ENCODE measurements around the gene CCDC12. TPM values are rescaled to one million over a fixed set of nuclear protein-coding genes. Genes with fewer than 3 reads are reported as not detected.

The CCDC12 gene
- total and polyA plus RNA-seq, 7 donors = 33.1 to 80.9 (median 41.0) TPM

DNA sequence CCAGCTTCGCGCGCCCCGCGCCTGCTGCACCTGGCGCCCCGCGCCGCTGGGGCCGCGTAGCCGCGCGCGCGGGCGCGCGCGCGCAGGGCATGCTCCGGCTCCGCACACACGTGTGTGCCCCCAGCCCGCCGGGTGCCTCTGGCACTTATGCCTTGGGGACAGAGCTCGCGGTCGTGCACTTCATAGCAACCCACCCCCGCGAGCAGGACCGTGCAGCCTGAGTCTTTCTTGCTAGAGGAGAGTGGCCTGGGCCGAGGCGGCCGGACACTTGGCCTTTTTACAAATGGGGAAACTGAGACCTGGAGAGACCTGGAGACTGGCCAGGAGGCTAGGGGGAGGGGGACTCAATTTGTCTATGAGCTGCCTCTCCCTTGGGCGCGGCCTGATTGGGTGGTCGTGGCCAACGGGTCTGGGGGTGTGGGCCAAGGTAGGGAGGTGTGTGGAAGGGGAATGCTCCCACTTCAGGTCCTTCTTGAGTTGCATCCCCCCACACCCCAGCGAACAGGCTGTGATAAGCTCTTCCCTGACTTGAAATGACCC lies 3.5 kb upstream of the CCDC12 start:
- Histone ChIP-seq H3K27ac (peak overlapping the region; percentile 84 to 95 (median 92)), H3K4me1 (peaks cover 0 to 47% (median 42%) of the 10 kb centered on the region in 4 donors), H3K27me3 (no peaks in the 10 kb centered on the region), H3K4me3 (peak overlapping the region; percentile 59 to 78 (median 67)), H3K9me3 (no peaks in the 10 kb centered on the region), H3K36me3 (no peaks in the 10 kb centered on the region)
- WGBS, 2 donors = 1 to 3% methylated on average over 40 of the region's 40 CpGs
- DNase-seq = no peak
- TF ChIP-seq, protein P1, sequence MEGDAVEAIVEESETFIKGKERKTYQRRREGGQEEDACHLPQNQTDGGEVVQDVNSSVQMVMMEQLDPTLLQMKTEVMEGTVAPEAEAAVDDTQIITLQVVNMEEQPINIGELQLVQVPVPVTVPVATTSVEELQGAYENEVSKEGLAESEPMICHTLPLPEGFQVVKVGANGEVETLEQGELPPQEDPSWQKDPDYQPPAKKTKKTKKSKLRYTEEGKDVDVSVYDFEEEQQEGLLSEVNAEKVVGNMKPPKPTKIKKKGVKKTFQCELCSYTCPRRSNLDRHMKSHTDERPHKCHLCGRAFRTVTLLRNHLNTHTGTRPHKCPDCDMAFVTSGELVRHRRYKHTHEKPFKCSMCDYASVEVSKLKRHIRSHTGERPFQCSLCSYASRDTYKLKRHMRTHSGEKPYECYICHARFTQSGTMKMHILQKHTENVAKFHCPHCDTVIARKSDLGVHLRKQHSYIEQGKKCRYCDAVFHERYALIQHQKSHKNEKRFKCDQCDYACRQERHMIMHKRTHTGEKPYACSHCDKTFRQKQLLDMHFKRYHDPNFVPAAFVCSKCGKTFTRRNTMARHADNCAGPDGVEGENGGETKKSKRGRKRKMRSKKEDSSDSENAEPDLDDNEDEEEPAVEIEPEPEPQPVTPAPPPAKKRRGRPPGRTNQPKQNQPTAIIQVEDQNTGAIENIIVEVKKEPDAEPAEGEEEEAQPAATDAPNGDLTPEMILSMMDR (IDR thresholded peaks at IDR 0.05) = no peak
- no peak for TF ChIP-seq POLR2A (IDR thresholded peaks at IDR 0.05)
- TF ChIP-seq EP300 (IDR thresholded peaks at IDR 0.05) = no peak
- TF ChIP-seq POLR2AphosphoS5 (IDR thresholded peaks at IDR 0.05) = no peak
- intact Hi-C loops (cut with DNase I) = loop anchor here (2.0 to 5.0 kb wide), 2 partner anchors 29 to 182 kb away; partner anchors contain the start of gene SETD2

DNA sequence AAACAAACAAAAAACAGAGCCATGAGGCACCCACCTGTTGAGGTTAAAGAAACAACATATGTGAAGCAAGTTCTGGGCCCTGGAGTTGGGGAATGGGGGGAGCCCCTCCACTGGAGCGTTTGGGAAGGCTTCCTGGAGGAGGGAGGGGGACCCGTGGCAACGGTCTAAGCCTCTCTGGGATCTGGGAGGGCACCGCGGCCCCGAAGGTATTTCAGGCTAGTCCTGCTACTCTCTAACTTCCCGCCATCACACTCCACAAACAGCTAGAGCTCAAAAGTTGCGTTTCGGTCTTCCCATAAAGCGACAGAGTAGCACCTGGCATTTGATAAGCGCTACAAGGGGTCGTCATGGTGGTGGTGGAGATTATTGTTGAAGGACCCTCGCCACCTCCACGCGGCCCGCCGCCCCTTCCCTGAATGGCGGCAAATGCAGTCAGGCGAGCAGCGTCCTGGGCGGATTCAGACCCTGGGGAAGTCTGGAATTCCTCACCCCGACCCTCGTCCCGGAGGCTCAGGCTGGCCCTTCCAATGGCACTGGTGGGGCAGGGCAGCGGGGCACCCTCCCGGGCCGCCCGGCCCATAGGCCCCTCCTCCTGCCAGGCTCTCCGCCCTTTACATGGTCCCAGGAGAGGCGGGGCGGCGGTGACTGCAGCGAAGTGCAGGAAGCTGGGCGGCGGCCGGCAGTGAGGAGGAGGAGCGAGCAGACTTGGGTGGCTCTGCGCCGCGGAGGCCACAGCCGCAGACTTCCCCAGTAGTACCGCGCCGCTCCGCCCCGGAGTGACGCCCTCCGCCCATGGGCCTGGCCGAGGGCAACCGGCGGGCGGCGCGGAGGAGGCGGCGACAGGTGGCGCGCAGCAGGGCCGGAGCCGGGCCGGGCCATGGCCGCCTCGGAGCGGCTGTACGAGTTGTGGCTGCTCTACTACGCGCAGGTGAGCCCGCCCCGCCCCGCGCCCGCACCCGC lies 2.7 kb upstream of the CCDC12 start, which contains the start of gene NBEAL2:
NBEAL2 (plus strand) TSS at position 682 of the 960 bp plus-strand sequence; CDS start at position 878, 196 bp downstream.
- intact Hi-C loops (cut with DNase I) = loop anchor here (2.0 to 5.0 kb wide), 2 partner anchors 30 to 183 kb away; partner anchors contain the start of gene SETD2
- H3K9me3 ChIP-seq = no peaks in the 10 kb centered on the region
- peak; percentile 98 for DNase-seq
- H3K4me1 ChIP-seq = peaks cover 0 to 54% (median 50%) of the 10 kb centered on the region in 4 donors
- H3K36me3 ChIP-seq = no peaks in the 10 kb centered on the region
- peak within 1 kb of the TSS; percentile 59 to 78 (median 67) for H3K4me3 ChIP-seq
- peak within 1 kb of the TSS; percentile 84 to 95 (median 92) for H3K27ac ChIP-seq
- no peaks in the 10 kb centered on the region for H3K27me3 ChIP-seq
- TF ChIP-seq POLR2AphosphoS5 (IDR thresholded peaks at IDR 0.05) (peak; percentile 55 to 89 (median 86)), POLR2A (IDR thresholded peaks at IDR 0.05) (peak; percentile 41 to 84), EP300 (IDR thresholded peaks at IDR 0.05) (no peak)
- TF ChIP-seq, protein P1 (IDR thresholded peaks at IDR 0.05) = no peak
- 1% methylated on average over 73 of the region's 73 CpGs for WGBS, 2 donors

DNA sequence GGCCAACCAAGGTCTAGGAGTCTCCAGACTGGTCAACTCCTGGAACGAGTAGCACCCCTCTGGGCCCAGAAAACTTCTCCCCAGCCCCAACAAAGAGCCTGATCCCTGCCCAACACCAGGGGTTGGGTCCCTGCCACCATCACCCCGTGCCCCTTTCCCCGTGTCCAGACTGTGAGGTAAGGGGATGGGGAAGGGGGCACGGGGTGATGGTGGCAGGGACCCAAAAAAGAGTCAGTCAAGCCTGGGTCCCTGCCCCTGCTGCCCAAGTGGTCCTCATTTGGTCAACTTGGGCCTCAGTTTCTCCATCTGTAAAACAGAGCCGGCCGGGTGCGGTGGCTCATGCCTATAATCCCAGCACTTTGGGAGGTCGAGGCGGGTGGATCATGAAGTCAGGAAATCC lies 1.8 kb upstream of the CCDC12 start:
- peaks cover 0 to 60% (median 53%) of the 10 kb centered on the region in 4 donors for H3K4me1 ChIP-seq
- no peak for DNase-seq
- no peaks in the 10 kb centered on the region for H3K9me3 ChIP-seq
- no peaks in the 10 kb centered on the region for H3K36me3 ChIP-seq
- intact Hi-C loops (cut with DNase I) = loop anchor here (2.0 to 5.0 kb wide), 2 partner anchors 30 to 184 kb away; partner anchors contain the start of gene SETD2
- no peak overlapping the region for H3K4me3 ChIP-seq
- TF ChIP-seq POLR2AphosphoS5 (IDR thresholded peaks at IDR 0.05) (no peak), EP300 (IDR thresholded peaks at IDR 0.05) (no peak), POLR2A (IDR thresholded peaks at IDR 0.05) (no peak)
- TF ChIP-seq, protein P1 (IDR thresholded peaks at IDR 0.05) = no peak
- H3K27ac ChIP-seq = peak overlapping the region; percentile 89 to 95 (median 94)
- no peaks in the 10 kb centered on the region for H3K27me3 ChIP-seq
- WGBS, 2 donors = 79 to 90% methylated on average over 9 of the region's 9 CpGs

DNA sequence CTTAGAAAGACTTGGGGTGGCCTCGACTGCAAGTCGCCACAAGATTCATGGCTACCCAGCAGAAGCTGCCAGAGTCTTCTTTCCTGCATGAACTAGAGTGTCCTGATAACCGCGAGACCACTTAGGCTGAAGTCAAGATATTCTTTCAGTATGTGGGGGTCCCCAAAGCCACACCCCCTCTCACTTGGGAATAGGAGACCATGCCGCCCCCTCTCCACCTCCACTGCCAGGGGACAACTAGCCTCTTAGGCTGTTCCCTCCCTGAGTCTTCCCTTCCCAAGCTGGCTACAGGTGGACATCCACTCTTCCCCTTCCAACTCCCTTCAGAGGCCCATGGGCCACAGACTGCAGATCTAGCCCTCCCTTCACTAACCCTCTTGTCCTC lies 1.3 kb upstream of the CCDC12 start:
- TF ChIP-seq, protein P1 (IDR thresholded peaks at IDR 0.05) = no peak
- TF ChIP-seq POLR2AphosphoS5 (IDR thresholded peaks at IDR 0.05) = no peak
- no peak for TF ChIP-seq EP300 (IDR thresholded peaks at IDR 0.05)
- no peak for TF ChIP-seq POLR2A (IDR thresholded peaks at IDR 0.05)
- no peak overlapping the region for H3K4me3 ChIP-seq
- H3K9me3 ChIP-seq = no peaks in the 10 kb centered on the region
- peak overlapping the region; percentile 91 to 95 (median 94) for H3K27ac ChIP-seq
- no peaks in the 10 kb centered on the region for H3K36me3 ChIP-seq
- DNase-seq = no peak
- H3K4me1 ChIP-seq = peaks cover 0 to 60% (median 53%) of the 10 kb centered on the region in 4 donors
- intact Hi-C loops (cut with DNase I) = loop anchor here (1.0 to 5.0 kb wide), 3 partner anchors 31 to 184 kb away; partner anchors contain the start of gene SETD2
- H3K27me3 ChIP-seq = no peaks in the 10 kb centered on the region
- WGBS, 2 donors = 97 to 98% methylated on average over 5 of the region's 5 CpGs

Measured in sigmoid colon (tissue), 7 donors.